ENCODE results near the gene RAD23A. TPM values are rescaled to one million over a fixed set of nuclear protein-coding genes. Genes with fewer than 3 reads are reported as not detected.

RAD23A gene
- total and polyA plus RNA-seq, 2 of the 4 experiments (the other 2 are of a cell fraction): 54.3 to 67.8 TPM

- no peak overlapping the region for H3K4me3 ChIP-seq (ENCODE audit: insufficient read depth, low read depth, low read length)
- no peak overlapping the region for H3K18ac ChIP-seq (ENCODE audit: low read depth, low read length)
- no peak overlapping the region for H2BK120ac ChIP-seq (ENCODE audit: low read depth, low read length)
- no peak overlapping the region for H2BK5ac ChIP-seq (ENCODE audit: low read depth, low read length, poor library complexity, severe bottlenecking)
- no peak overlapping the region for H4K5ac ChIP-seq (ENCODE audit: low read depth, low read length)
- peak overlapping the region in 1 of 2 experiments; percentile 61; a peak in 1 of 4 replicates for H4K8ac ChIP-seq (ENCODE audit: low read depth in 2 of 2, low read length in 2 of 2)
- H3K4me2 ChIP-seq (ENCODE audit: low read depth, low read length): no peak overlapping the region
- H3K4ac ChIP-seq (ENCODE audit: low read depth, low read length): peak overlapping the region; percentile 63; the same call in 1 of the 2 replicates
- no peak overlapping the region for H3K14ac ChIP-seq (replicated peaks; ENCODE audit: low read depth, low read length)
- no peaks in the 10 kb centered on the region for H3K36me3 ChIP-seq (ENCODE audit: control insufficient read depth, insufficient read depth, low read length)
- H4K91ac ChIP-seq (ENCODE audit: insufficient read depth, low read depth, low read length): no peak overlapping the region
- in situ Hi-C loops (cut with MboI; ENCODE audit: low sequenced_read_pairs) (loop anchor here (5.0 to 25.0 kb wide), 2 partner anchors 108 to 753 kb away; a partner anchor contains a TSS), intact Hi-C loops (cut with micrococcal nuclease) (loop anchor here (5.0 kb wide), 1 partner anchor 48 kb away; no protein-coding TSS in a partner anchor), dilution Hi-C loops (cut with HindIII; ENCODE audit: low sequenced_read_pairs, unreplicated experiment) (no loop called here)
- TF ChIP-seq RFX5 (IDR thresholded peaks at IDR 0.05; ENCODE audit: low read depth, low read length): no peak
- TF ChIP-seq RAD21 (IDR thresholded peaks at IDR 0.05; ENCODE audit: low read length): no peak
- TF ChIP-seq MAFK (IDR thresholded peaks at IDR 0.05; ENCODE audit: low read depth, low read length): no peak
- TF ChIP-seq, protein P1, sequence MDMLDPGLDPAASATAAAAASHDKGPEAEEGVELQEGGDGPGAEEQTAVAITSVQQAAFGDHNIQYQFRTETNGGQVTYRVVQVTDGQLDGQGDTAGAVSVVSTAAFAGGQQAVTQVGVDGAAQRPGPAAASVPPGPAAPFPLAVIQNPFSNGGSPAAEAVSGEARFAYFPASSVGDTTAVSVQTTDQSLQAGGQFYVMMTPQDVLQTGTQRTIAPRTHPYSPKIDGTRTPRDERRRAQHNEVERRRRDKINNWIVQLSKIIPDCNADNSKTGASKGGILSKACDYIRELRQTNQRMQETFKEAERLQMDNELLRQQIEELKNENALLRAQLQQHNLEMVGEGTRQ (IDR thresholded peaks at IDR 0.05; ENCODE audit: low read depth, low read length): no peak
- no peak for TF ChIP-seq MAZ (IDR thresholded peaks at IDR 0.05; ENCODE audit: borderline replicate concordance, low read depth, low read length)
- no peak for TF ChIP-seq BHLHE40 (IDR thresholded peaks at IDR 0.05; ENCODE audit: low read depth, low read length)
- no peak for TF ChIP-seq CEBPB (IDR thresholded peaks at IDR 0.05; ENCODE audit: low read depth, low read length)
- TF ChIP-seq CHD1 (IDR thresholded peaks at IDR 0.05; ENCODE audit: low read depth, low read length): no peak
- no peak for TF ChIP-seq CTCF (conservative IDR thresholded peaks at IDR 0.05; ENCODE audit: low read depth, low read length)
- no peak for TF ChIP-seq FOS (IDR thresholded peaks at IDR 0.05; ENCODE audit: low read depth, low read length)
- TF ChIP-seq, protein P2, sequence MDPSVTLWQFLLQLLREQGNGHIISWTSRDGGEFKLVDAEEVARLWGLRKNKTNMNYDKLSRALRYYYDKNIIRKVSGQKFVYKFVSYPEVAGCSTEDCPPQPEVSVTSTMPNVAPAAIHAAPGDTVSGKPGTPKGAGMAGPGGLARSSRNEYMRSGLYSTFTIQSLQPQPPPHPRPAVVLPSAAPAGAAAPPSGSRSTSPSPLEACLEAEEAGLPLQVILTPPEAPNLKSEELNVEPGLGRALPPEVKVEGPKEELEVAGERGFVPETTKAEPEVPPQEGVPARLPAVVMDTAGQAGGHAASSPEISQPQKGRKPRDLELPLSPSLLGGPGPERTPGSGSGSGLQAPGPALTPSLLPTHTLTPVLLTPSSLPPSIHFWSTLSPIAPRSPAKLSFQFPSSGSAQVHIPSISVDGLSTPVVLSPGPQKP (IDR thresholded peaks at IDR 0.05; ENCODE audit: borderline replicate concordance, low read depth, low read length): no peak
- TF ChIP-seq POLR2A (IDR thresholded peaks at IDR 0.05; ENCODE audit: low read depth, low read length): no peak
- TF ChIP-seq NFE2L2 (IDR thresholded peaks at IDR 0.05; ENCODE audit: low read depth, low read length): no peak
- no peak for TF ChIP-seq RCOR1 (IDR thresholded peaks at IDR 0.05; ENCODE audit: insufficient replicate concordance, low read length)
- TF ChIP-seq MXI1 (IDR thresholded peaks at IDR 0.05; ENCODE audit: borderline replicate concordance, low read depth, low read length): no peak
- peaks cover 3% of the 10 kb centered on the region; the same call in 1 of the 2 replicates for H3K4me1 ChIP-seq (ENCODE audit: control insufficient read depth, insufficient read depth, low read length)
- H3K27ac ChIP-seq (ENCODE audit: insufficient read depth, low read length): no peak overlapping the region
- POLR2A ChIA-PET (ENCODE audit: unreplicated experiment): no interaction called here
- no peak for ATAC-seq (ENCODE audit: low read depth)
- H3K27me3 ChIP-seq (ENCODE audit: control insufficient read depth, insufficient read depth, low read length): no peaks in the 10 kb centered on the region
- no peak for DNase-seq
- CTCF ChIA-PET: interaction anchor here (1.0 to 4.3 kb wide), 2 partner anchors 20 to 77 kb away, joined by 3 to 25 read pairs; no protein-coding TSS in a partner anchor
- 53% methylated on average over 3 of the region's 10 CpGs; no CpG with 5 or more reads in 1 of the 2 experiments for WGBS, 2 experiments (ENCODE audit: extremely low coverage in 2 of 2, insufficient read length in 1 of 2)
- no peaks in the 10 kb centered on the region for H4K20me1 ChIP-seq (ENCODE audit: insufficient read depth, low read length)
- H3K9ac ChIP-seq (ENCODE audit: low read depth, low read length): no peak overlapping the region
- BruUV-seq (replicated peaks): no TSS peak
- no peak overlapping the region for H2BK20ac ChIP-seq (ENCODE audit: low read depth, low read length)
- H3K56ac ChIP-seq (ENCODE audit: extremely low read depth, insufficient read depth, low read length): no peak overlapping the region
- H2AFZ ChIP-seq (replicated peaks; ENCODE audit: low read length, poor library complexity): peak overlapping the region; percentile 69
- H2AK5ac ChIP-seq (ENCODE audit: low read depth, low read length): peak overlapping the region; percentile 90
- 0 out of 2 replicates have a peak, but pooled peaks cover 4% of the 10 kb centered on the region for H3K9me1 ChIP-seq (ENCODE audit: insufficient read depth, low read length)
- H3K79me1 ChIP-seq (ENCODE audit: low read depth in 1 of 2, low read length in 2 of 2): no peaks in the 10 kb centered on the region; a peak in 1 of 4 replicates
- peak overlapping the region; percentile 37; the same call in 1 of the 3 replicates for H2BK15ac ChIP-seq (ENCODE audit: low read depth, low read length)
- H3K9me3 ChIP-seq (ENCODE audit: control insufficient read depth, insufficient read depth, low read length): no peaks in the 10 kb centered on the region
- H2AK9ac ChIP-seq (replicated peaks; ENCODE audit: low read depth, low read length, poor library complexity): peak overlapping the region; percentile 91
- no peak overlapping the region; the same call in 1 of the 2 replicates for H3K23ac ChIP-seq (ENCODE audit: low read depth, low read length)
These were observed 39.0 kb downstream of the RAD23A start for GRCh38 chr19:12984683-12985048.

Measured in IMR-90 (cell line).